GM19452 (cell line): ENCODE results near the gene ACAP2.
"Not testable (repeated sequence)": the region's sequence is repeated elsewhere in the genome, so short reads cannot be mapped to it uniquely, and the experiment has no call there.

ENCODE experiments used
- ATAC-seq: cut with Tn5 transposase; IDR thresholded peaks from one replicate; pipeline ENCODE4 v1.9.1; 2021; ENCODE audit not compliant: unreplicated experiment

The ACAP2 gene

DNA sequence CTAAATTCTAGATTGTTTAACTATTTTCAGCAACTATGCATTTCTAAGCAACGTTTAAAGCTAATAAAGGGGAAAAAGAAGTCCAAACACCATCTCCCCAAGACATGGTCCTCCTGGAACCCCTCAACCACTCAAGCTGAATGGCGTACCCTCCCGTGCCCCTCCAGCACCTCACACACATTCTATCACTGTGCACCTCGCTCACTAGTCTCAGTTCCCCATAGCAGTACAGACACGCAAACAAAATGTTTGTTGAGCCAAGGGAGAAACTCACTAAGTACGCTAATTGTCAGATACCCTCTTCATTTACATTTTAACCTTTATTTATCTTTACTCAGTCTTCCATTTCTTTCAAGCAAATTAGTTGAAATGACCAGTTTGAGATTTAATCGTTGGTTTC lies 48.8 kb downstream of the ACAP2 start:
- no peak for ATAC-seq

DNA sequence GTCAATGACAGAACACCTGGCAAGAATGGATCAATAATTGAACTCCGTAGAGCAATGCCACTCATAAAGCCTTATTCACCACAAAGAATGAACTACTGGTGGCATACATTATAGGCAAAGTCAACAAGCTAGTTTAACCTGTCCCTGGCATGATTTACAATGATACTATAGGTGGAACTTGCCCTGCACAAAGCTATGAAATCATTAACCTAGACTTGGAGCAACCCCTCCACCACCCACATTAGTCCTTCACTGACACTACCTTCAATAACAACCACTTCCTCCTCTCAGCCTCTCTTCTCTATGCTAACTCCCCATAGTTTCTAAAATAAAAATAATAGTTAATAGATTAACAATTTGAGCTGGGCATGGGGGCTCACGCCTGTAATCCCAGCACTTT lies 54.4 kb downstream of the ACAP2 start:
- ATAC-seq = peak; percentile 75

DNA sequence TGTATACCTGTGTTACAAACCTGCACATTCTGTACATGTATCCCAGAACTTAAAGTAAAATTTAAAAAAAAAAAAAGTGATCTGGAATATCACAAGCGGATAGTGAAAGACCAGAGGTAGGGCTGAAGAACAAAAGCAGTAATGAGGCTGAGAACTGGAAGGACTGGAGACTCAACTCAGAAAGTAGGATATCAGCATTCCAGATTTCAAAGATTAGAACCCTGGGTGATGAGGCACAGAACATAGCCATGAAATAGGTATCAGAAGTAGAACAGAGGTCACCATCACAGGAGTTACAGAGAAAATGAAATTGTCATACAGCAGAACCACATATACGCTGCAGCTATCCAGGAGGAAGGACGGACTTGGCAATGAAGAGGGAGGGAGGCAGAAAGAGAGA lies 56.1 kb downstream of the ACAP2 start:
- no peak for ATAC-seq

DNA sequence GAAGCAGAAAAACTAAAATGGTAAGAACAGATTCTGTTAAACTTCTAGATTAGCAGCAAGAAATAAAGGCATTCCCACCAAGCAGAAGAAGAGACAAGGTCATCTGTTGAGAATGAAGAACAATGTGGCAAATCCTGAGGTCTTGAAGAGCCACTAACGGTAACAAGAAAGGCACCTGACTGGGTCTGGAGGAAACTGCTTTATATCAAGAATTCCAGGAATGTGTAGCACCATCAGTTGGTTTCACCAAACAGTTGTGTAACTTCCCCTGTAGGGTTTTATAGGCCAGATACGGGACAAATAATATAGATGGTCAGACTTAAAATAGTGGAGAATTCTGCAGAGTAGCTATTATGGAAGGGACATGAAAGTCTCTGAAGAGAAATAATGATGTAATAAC lies 57.3 kb downstream of the ACAP2 start:
- no peak for ATAC-seq

DNA sequence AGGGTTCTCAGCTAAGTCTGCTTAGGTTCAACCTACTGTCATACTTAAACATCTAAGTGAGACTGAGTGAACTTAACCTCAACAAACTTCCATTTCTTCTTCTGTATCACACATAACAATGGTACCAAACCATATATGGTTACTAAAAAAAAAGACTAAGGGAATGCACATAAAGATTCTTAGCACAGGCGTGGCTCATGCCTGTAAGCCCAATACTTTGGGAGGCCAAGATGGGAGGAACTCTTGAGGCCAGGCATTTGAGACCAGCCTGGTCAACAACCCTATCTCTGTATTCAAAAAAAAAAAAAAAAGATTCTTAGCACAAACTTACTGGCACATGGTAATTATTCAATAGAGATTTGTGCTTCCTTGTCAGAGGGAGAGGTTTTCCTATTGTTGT lies 57.9 kb downstream of the ACAP2 start:
- ATAC-seq = no peak

DNA sequence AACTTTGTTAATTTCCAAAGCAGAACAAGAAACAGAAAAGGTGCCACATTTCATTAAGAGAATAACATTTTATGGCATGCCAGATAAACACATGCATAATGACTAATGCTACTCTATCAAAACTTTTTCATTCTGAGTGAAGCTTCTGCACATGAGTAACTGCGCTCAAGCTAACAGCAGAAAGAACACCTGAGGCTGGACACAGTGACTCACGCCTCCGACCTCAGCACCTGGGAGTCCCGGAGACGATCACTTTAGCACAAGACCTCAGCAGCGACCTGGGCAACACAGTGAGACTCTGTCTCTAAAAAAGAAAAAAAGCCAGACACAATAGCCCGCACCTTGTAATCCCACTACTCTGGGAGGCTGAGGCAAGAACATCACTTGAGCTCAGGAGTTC lies 70.6 kb downstream of the ACAP2 start:
- ATAC-seq = no peak

DNA sequence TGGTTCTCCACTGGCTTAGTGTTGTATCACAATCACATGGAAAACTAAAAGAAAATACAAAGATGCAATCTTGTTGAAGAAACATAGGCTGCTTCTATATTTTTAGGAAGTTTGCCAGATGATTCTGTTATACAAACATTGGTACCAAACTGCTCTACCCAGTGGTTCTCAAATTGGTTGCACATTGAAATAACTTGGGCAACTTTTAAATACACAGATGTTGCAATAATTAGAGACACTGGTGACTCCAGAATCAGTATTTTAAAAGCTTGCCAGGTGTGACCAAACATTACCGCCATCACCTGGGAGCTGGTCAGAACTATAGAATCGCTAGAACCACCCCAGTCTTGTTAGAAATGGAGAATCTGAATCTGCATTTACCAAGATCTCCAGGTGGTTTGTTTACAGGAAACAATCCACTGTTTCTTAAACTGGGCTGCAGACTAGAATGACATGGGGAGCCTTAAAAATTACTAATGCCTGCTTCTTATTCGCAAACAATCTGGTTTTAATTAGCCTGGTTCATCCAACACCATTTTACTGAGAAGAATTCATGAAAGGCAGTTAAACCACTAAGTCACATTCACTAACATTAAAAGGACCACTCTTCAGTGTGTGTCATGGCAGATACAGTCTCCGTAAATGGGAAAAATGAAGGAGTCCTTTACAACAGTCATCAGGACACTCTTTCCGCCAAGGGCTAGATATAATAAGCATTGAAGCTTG lies 76.5 kb downstream of the ACAP2 start:
- no peak for ATAC-seq

DNA sequence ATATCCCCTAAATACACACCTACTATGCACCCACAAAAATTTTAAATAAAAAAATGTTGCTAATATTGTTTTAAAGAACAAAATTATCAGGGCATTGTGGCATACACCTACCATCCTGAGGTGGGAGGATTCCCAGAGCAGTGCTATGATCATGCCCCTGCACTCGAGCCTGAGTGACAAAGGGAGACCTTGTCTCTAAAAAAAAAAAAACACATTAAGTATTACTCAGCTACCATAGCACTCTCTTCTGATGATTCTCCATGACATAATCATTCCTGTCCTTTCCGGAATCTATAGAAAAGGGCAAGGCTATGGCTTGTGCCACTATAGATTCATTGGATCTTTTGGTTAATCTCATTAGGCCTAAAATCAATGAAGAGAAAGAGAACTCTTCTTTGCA lies 77.4 kb downstream of the ACAP2 start:
- no peak for ATAC-seq

DNA sequence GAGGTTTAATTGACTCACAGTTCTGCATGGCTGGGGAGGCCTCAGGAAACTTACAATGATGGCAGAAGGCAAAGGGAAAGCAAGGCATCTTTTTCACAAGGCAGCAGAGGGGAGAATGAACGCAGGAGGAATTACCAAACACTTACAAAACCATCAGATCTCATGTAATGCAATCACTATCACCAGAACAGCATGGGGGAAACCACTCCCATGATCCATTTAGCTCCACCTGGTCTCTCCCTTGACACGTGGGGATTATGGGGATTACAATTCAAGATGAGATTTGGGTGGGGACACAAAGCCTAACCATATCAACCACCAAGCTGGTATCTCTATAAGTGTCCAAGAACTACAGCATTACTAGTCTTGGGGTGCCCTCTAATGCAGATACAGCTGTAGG lies 85.0 kb downstream of the ACAP2 start:
- not testable (repeated sequence) for ATAC-seq

DNA sequence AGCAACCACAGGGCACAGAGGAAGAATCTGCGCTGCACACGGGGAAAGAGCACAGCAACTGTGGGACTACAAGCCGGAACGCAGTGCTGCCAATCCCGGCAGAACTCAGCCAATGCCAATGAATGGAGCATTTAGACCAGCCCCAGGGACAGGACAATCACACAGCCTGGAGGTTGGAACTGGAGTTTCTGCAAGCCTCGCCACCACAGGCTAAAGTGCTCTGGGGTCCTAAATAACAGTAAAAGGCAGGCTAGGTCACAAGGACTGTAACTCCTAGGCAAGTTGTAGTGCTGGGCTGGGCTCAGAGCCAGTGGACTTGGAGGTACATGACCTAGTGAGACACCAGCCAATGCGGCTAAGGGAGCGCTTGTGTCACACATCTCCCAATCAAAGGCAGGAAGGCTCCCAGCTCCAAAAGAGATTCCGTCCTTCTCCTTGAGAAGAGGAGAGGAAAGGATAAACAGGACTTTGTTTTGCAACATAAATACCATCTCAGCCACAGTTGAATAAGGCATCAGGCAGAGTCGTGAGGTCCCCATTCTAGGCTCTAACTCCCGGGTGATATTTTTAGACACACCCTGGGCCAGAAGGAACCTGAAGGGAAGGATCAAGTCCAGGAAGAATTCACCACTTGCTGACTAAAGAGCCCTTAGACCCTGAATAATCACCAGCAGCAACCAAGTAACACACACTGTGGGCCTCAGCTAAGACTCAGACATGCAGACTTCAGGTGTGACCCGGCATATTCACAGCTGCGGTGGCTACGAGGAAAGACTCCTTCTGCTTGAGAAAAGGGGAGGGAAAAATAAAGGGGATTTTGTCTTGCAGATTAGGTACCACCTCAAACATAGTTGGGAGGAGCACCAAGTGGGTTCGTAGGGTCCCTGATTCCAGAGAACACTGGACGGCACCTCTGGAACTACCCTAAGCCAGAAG lies 86.4 kb downstream of the ACAP2 start:
- ATAC-seq = no peak

DNA sequence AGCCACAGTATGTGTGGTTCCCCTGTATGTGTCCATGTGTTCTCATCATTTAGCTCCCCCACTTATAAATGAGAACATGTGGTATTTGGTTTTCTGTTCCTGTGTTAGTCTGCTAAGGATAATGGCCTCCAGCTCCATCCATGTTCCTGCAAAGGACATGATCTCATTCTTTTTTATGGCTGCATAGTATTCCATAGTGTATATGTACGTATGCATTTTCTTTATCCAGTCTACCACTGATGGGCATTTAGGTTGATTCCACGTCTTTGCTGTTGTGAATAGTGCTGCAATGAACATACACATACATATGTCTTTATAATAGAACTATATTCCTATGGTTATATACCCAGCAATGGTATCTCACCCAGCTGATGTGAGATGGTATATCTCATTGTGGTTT lies 88.8 kb downstream of the ACAP2 start:
- not testable (repeated sequence) for ATAC-seq

DNA sequence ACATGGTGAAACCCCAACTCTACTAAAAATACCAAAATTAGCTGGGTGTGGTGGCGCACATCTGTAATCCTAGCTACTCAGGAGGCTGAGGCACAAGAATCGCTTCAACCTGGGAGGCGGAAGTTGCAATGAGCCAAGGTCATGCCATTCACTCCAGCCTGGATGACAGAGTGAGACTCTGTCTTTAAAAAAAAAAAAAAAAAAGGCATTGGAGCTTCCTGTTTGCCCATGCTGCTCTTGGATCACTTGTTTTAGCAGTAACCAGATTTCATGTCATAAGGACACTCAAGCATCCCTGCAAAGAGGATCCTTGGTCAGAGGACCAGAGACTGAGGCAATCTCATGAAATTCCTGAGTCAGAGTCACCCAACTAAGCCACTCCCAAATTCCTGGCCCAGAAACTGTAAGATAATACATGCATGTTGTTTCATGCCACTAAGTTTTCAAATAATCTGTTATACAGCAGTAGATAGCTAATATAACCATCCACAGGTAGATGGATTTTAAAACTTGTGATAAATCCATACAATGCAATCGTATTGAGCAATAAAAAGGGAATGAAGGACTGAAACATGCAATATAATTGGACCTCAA lies 89.8 kb downstream of the ACAP2 start:
- ATAC-seq = no peak

DNA sequence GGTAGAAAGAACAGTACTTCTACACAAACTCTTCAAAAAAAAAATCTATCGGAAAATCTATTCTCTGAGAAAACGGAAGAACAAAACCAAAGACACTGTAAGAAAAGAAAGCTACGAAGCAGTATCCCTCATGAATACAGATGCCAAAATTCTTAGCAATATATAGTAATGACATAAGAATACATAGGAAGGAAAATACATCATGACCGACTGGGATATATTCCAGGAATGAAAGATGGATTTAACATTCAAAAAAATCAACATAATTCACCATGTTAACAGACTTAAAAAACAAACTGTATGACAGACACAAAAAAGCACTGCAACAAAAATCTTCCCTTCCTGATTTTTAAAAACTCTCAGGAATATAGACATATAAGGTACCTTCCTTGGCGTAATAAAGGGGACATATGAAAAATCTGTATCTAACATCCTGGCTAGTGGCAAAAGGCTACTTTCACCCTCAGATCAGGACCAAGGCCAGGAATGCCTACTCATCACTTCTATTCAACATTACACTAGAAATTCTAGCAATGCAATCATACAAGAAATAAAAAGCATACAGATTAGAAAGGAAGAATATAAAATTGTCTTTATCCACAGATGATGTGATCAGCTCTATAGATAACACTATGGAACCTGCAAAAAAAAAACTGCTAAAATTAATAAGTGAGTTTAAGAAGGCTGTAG lies 94.2 kb downstream of the ACAP2 start:
- ATAC-seq = no peak

DNA sequence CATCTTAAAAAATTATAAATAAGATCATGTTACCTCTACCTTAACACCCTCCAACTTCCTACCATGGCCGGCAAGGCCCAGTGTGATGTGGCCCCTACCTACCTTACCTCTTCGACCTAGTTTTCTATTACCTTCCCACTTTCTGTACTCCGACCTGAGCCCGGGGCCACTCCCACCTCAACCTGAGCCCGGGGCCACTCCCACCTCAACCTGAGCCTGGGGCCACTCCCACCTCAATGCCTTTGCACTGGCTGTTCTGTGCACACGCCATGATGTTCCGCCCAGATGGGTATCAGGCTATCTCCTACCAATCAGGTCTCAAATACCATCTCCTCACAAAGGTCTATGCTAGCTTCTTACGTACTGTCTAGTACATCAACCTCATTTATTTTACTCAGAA lies 105.1 kb downstream of the ACAP2 start:
- no peak for ATAC-seq

DNA sequence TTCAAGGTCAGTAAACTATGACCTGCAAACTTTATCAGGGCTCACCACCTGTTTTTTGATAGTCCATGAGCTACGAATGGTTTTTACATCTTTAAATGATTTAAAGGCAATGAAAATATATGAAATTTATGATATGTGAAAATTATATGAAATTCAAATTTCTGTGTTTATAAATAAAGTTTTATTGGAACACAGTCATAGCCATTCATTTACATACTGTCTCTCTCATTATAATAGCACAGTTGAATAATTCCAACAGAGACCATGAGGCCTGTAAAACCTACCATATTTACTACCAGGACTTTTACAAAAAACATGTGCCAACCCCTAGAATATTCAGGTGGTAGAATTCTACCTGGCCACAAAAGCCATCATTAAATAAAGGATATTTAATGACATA lies 107.9 kb downstream of the ACAP2 start:
- ATAC-seq = no peak

DNA sequence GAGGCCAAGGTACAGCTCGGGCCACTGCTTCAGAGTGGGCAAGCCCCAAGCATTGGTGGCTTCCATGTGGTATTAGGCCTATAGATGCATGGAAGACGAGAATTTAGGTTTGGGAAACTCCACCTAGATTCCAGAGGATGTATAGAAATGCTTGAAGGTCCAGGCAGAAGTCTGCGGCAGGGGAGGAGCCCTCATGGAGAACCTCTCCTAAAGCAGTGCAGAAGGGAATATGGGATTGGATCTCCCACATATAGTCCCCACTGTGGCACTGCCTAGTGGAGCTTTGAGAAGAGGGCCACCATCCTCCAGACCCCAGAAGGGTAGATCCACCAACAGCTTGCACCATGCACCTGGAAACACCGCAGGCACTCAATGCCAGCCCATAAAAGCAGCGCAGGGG lies 123.8 kb downstream of the ACAP2 start:
- no peak for ATAC-seq

DNA sequence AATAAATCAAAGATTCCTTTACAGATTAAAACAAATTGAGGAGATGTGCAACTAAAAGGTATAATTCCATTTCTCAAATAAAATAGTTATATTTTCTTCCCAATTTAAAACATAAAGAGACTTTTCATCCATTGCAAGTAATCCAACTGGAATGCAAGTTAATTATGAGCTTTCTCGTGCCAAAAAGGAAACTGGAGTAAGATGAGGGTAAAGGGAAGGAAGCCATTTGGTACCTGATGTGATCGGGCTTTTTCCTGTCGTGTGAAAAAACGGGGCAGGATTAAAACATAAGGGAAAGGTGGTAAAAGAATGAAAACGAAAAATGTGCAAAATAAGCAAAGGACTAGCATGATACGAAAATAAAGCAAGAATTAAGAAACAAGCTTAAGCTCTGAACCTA lies 130.1 kb downstream of the ACAP2 start:
- ATAC-seq = no peak

DNA sequence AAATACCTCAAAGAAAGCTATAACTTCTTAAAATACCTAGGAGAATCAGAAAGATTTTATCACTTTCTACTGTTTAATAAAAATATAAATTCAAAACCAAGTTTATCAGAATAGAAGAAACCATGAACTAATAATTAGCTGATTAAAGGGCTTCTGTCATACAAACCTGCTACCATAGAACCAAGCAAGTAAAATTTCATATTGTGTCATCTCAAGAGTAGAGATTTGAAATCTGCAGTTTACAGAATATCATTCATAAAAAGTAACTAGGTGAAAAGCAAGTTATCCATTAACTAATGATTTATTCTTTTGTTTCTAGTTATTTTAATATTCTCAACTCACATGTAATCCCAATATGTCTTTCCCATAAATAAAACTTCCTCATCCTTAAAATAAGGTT lies 135.1 kb downstream of the ACAP2 start:
- no peak for ATAC-seq

DNA sequence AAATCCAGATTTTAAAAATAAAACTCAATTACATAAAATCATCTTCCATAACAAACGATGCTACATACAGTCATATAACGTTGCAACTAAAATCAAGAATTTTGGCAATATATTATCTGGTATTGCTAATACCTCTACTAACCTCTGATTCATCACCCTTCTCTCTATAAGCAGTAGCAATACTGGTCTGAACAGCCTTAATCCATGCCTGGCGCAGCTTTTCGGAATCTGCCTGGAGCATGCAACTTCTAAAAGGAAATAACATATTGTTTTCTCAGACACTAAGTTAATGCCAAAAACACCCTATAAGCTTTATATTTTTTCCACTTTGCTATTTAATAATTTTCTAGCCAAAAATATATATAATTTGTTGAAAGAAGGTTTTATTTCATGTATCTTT lies 136.5 kb downstream of the ACAP2 start:
- no peak for ATAC-seq

DNA sequence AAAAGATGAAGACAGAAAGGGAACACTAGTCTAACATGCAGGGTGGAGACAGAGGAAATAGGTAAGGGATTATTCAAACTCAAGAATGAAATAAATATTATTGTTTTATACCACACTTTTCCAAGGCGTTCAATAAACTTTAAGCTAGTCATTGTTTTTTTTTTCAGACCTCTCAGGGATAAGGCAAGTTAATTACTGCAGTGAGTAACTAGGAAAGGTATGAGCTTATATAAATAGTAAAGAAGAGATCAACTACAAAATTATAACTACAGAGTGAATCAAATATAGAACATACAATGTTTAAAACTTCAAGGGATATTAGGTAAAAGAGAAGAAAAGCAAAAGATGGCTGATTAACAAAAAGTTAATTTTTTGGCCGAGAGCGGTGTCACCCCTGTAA lies 140.4 kb downstream of the ACAP2 start:
- no peak for ATAC-seq

DNA sequence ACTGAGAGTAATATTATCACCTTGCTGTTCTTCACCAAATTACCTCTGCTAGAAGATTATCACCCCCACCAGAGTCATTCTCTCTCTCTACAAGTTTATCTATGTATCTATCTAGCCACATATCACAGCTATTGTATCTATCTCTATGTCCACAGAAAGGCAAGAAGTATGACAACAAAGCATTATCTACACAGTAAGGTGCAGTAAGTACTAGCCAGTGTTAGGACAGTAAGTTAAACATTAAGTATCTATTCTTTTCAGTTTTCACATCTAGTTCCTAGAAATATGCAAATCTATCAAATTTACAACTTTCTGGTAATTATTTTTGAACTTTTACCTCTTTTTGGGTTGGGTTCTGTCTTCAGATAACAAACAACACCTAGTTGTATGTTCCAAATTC lies 145.4 kb downstream of the ACAP2 start:
- no peak for ATAC-seq
